Hepatocyte (in vitro differentiated cells): ENCODE data around the gene CDC42BPB.

Experiments used
- EZH2 ChIP-seq: fragments of 200-600 bp; sonication (generic); IDR thresholded peaks from 2 replicates; pipeline ENCODE4 v1.6.1; 2016; ENCODE audit warnings: antibody characterized with exemption, mild to moderate bottlenecking, borderline replicate concordance
- TF ChIP-seq, protein P1 (sequence below): fragments of 200-600 bp; sonication (generic); IDR thresholded peaks from 2 replicates; pipeline ENCODE4 v1.5.1; 2016; ENCODE audit warnings: antibody characterized with exemption, mild to moderate bottlenecking; ENCODE audit not compliant: poor library complexity

DNA sequence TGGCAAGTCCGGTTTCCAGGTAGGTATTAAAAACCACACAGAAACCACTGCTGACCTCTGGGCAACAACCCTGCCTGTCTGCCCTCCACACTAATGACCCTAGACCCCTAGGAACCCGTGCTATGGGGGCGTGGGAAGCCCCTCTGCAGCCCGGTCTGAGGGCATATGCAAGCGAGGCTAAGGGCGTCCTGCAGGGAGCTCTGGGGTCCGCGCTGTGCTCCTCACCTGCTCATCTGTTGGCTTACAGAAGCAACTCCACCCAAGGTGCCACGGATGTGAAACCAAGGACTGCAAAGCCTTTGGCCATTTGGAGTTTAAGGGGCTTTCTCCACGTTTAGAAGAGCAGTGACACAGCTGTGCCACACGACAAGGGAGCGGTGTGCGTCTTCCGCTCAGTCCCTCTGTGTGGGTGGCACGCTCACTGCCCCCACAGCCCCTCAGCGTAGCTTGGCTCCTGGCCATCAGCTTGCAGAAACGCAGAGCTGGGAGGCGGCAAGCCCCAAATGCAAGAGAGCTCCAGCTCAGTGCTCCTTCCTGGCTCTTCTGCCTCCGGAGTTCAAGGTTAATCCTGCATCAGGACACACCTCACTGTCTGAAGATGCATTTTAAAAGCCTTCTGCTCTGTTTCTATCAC, 116.5 kb downstream of the CDC42BPB start:
- TF ChIP-seq, protein P1, sequence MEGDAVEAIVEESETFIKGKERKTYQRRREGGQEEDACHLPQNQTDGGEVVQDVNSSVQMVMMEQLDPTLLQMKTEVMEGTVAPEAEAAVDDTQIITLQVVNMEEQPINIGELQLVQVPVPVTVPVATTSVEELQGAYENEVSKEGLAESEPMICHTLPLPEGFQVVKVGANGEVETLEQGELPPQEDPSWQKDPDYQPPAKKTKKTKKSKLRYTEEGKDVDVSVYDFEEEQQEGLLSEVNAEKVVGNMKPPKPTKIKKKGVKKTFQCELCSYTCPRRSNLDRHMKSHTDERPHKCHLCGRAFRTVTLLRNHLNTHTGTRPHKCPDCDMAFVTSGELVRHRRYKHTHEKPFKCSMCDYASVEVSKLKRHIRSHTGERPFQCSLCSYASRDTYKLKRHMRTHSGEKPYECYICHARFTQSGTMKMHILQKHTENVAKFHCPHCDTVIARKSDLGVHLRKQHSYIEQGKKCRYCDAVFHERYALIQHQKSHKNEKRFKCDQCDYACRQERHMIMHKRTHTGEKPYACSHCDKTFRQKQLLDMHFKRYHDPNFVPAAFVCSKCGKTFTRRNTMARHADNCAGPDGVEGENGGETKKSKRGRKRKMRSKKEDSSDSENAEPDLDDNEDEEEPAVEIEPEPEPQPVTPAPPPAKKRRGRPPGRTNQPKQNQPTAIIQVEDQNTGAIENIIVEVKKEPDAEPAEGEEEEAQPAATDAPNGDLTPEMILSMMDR: no peak
- TF ChIP-seq EZH2: no peak
